HG03520 (cell line): Measurements from ENCODE around the gene FAM43A.

Source experiments
- ATAC-seq: cut with Tn5 transposase; IDR thresholded peaks from one replicate; pipeline ENCODE4 v1.9.1; 2021; ENCODE audit warnings: mild to moderate bottlenecking, moderate library complexity; ENCODE audit not compliant: unreplicated experiment

Gene FAM43A

DNA sequence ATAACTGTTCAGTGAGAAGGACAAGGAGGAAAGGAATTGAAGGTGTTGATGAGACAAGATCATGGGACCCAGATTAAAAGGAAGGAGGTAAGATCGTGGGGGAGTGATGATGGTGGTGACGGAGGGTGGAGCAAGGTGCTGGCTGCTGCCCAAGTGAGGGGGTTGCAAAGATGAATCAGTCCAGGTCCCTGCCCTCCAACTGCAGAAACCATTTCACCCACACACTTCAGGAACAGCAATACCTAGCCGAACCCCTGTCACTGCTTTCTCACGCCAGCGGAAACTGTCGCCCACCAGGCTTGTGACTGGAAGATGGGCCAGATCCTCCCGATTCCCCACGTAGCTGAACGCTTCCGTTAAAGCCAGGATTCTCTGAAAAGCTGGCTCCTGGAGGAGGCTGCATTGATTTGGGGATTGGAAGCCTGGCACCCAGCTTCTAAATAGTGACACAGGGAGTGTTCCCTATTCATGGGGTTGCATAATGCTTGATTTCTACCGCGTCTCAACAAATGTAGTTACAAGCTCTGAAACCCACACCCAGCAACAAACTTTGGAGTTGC lies 10.5 kb upstream of the FAM43A start:
- ATAC-seq, result no peak

DNA sequence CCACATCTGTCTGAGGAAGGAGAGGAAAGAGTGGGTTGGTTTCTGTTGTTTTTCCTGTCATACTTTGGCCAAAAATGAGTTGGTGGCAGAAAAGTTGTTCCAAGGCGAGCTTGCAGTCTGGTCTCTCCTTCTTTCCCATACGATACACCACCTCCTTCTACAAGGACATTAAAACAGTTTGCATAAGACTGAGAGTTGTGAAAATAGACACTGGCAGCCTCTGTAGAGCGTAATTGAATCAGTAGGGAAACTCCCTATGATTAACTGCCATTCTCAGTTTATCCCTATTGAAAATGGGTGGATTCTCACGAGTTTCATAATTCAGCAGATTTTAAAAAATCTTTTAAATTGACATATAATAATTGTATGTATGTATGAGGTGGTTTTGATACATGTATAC lies 10.0 kb upstream of the FAM43A start:
- ATAC-seq, result no peak

DNA sequence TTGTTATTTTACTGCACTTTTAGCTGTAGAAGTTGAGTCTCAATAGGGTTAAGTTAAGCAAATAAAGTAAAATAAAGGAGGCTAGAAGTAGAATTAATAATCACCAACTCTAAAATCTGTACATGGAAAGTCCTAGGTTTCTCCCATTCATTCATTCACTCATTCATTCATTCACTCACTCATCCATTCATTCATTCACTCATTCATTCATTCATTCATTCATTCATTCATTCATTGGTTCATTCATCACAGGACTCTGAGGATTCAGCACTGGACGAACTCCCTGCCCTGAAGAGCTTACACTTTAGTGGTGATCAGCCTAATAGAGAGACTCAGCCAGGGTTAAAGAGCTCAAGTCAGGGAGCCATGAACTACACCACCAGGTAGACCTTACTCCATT lies 9.2 kb upstream of the FAM43A start:
- ATAC-seq, result no peak

DNA sequence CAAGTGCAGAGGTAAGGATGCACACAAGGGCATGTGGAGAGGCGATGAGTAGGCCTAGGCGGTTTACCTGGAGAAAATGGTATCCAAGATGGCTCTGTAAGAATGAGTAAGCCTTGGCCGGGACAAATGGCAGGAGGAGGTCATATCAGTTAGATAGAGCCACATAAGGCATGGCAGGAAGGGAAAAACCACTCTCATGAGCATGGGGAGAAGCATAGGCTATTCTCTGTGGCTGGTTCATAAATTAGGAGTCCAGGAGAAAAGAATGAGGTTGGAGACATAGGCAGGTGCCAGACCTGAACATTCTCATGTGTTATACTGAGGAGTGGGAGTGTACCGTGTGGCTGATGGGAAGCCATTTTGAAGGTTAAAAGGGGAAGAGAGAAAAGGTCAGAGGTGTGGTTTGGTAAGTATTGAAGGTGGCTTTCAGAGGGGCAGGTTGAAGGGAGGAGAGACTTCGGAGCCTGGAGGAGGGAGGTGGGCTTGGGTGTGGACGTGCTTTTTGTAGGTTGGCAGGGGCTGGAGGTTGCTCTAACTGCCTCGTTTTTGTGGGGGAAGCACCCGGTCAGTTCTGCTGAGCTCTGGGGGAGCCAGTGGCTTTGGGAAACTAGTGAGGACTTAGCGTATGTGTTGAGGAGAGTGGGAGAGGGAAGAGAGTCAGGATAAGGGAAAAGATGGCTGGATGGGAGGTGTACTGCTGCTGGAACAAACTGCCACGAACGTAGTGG lies 4.6 kb upstream of the FAM43A start:
- ATAC-seq, result no peak

DNA sequence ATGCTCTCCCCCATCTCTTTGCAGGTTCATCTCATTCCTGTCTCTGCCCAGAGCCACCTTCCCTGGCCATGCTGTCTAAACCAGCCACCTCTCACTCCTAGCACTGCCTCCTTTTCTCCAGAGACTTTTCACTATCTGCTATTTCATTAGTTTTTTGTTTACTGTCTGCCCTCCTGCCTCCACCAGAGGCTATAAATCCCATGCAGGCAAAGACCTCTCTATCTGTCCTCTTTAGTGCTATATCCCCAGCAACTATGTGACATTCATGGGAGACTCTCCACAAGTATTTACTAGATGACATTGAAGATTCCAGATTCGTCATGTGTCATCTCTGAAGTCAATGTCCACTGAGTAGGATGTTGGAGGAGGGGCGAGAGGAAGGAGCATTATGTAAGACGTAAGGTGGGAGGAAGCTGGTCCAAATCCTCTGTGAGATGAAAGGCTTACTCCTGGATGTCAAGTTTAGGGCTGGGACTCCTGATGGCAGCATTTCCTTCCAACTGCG lies 3.4 kb upstream of the FAM43A start:
- ATAC-seq, result no peak

DNA sequence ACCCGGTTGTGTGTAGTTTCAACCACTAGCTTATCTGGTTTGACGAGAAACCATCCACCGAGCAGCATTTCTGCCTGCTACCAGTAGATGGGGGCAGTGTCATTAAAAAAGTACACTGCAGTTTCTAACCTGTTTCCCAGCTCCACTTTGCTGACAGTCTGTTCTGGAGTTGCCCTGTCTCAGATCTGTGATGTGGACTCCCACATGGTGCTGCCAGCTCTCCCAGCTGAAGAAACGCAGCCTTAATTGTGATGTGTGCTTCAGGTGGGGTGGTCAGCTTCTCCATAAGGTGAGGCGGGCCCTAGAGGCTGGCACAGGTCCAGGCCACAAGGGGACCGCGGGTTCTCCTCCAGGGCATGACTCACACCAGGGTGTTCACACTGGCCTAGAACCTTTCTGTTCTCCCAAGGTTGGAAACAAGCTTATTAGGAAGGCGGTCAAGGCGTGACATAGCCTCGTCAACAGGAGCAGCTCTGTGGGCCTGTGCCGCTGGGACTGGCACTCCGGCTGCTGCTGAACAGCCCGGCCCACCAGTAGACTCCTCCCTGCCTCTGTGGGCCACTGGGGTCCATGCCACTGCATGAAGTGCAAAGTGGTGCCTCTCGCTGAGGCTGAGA lies 2.9 kb upstream of the FAM43A start:
- ATAC-seq, result peak; percentile 42

DNA sequence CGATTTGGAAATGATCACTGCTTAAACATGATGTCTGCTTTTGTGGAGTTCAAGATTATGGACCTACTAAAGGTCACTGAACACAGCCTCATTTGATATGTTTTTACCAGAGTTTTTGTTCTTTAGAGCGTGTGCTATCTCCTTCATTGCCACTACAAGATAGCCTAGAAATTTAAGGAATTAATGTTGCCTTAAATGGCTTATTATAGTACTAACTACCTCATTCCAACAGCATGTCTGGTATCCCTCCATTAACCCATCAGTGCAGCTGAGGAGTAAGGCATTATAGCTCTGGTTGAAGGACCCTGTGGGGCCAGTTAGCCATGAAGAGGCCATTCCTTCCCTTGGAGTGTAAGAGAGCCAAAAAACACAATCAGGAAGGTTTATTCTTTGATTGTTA lies 2.3 kb upstream of the FAM43A start:
- ATAC-seq, result no peak

DNA sequence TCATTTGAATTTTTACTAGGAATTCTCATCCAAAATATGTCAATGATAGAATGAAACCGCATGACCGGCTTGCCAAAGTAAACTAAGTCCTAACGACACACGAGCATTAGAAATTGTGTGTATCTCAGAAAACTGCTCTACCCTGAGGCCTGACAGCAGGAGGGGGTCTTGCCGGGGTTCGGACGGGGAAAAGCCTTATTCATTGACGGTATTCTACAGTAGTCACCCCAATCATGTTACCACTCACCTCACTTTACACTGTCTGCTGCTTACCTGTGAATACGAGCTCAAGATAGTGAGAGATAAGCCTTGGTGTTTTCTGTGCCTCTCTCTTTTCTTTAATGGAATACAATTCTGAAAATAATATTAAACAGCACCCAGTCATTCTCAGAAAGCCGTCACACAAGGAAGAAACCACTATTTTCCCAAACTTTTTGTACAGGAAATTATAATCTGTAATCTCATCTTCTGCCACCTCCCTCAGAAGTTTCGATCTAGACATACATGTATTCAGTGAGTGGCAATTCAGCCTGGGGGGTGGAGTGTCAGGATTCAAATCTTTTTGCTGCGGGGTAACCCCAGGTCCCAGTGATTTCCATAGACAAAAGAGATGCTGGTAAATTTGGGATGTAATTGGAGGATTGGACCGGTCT lies 492 bp upstream of the FAM43A start:
- ATAC-seq, result no peak

DNA sequence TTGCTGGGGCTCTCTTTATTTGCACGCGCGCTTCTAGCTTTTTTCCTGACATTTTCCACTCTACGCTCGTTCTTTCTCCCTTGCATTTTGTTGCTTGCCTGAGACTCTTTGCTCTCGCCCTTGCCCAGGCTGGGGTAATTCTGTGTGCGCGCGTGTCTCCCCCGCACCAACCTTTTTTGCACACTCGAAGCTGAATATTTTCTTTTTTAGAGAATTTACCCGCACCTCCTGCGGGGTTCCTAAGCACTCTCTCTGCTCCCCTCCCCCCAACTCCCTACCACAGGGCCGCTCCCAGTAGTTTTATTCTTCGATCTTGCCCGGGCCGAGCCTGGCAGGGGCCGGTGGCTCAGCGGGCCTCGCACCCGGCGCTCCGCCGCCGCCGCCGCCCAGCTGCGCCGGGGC lies 732 bp downstream of the FAM43A start:
- no peak for ATAC-seq

DNA sequence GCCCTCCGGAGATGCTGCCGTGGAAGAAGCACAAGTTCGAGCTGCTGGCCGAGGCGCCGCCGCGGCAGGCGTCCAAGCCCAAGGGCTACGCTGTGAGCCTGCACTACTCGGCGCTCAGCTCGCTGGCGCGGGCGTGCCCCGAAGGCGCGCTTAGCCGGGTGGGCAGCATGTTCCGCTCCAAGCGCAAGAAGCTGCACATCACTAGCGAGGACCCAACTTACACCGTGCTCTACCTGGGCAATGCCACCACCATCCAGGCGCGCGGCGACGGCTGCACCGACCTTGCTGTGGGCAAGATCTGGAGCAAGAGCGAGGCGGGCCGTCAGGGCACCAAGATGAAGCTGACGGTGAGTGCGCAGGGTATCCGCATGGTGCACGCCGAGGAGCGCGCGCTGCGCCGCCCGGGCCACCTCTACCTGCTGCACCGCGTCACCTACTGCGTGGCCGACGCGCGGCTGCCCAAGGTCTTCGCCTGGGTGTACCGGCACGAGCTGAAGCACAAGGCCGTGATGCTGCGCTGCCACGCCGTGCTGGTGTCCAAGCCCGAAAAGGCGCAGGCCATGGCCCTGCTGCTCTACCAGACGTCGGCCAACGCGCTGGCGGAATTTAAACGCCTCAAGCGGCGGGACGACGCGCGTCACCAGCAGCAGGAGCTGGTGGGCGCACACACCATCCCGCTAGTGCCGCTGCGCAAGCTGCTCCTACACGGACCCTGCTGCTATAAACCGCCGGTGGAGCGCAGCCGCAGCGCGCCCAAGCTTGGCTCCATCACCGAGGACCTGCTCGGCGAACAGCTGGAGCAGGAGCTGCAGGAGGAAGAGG lies 1.3 kb downstream of the FAM43A start:
- ATAC-seq, result no peak

DNA sequence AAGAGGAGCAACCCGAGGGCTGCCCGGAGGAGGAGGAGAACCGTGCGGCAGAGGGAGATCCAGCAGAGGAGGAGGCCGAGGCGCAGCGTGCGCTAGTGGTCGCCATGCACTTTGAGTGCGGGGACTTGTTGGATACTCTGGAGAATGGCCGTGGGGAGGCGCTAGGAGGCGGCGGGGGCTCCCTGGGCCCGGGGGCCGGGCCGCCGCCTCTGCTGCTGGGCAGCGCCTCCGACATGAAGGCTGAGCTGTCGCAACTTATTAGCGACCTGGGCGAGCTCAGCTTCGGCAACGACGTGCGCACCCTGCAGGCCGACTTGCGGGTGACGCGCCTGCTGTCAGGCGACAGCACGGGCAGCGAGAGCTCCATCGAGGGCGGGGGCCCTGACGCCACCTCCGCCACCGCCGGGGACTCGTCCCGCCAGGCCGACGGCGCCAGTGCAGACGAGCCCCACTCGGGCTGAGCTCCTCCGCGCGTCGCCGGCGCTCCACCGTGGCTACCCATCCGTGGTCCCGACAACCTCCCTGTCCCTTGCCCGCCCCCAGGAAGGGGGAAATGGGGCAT lies 2.0 kb downstream of the FAM43A start:
- ATAC-seq, result peak; percentile 38

DNA sequence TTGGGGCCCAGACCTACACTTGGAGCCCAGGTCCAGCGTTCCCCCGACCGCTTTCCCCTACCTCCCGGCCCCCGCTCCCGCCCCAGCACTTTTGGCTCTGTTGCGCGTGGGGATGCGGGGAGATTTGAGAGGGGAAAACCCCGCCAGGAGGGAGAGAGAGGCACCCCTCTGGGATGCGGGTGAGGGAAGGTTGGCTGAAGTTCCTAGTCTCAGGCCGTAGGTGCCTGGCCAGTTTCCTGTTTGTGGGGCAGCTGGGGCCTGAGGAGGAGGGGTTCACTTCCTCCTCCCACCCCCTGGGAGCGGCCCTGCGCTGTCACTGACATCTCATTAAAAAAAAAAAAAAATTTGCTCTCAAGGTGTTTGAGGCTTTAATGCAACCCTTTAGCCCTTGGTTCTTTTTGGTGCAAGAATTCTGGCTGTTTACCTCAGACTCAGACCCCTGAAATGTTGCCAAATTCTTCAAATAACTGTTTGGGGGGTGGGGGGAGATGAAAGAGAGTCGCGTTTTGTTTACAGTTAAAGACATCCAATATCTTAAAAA lies 2.6 kb downstream of the FAM43A start:
- peak; percentile 23 for ATAC-seq

DNA sequence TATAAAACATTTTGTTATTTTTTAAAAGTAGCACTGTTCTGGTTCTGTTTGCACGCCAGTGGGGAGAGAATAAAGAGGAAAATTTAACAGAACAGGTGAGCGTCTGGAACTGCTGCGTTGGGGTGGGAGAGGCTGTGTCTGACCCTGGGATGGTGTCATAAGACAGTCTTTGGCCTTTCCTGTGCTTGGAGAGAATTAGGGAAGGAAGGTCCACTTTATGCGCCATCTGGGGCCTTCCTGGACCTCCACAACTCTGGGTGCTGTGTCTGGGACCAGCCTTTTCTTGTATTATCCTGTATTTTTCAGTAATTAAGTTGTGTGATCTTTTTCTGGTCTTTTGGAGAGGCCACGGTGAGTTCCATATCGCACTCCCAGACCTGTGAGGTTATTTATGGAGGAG lies 3.3 kb downstream of the FAM43A start:
- no peak for ATAC-seq

DNA sequence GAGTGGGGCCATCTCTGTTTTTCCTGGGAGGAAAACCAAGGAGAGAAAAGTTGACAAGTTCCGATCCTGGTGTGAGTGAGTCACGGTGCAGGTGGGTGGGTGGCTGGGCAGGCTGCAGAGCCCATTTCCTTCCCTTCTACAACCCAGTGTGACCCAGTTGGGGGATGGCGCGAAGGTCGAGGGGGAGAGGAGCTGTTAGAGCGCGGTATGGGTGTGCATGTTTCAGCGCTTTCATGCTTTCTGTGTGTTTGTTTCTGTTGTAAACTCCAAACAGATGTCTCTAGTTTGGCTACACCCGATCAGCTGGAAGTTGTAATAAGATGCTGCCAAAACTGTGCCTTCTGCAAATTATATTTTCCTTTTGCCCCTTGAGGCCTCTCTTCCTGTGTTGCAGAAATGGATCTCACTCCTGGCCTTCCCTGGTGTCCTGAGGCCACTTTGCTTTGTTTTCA lies 3.8 kb downstream of the FAM43A start:
- no peak for ATAC-seq

DNA sequence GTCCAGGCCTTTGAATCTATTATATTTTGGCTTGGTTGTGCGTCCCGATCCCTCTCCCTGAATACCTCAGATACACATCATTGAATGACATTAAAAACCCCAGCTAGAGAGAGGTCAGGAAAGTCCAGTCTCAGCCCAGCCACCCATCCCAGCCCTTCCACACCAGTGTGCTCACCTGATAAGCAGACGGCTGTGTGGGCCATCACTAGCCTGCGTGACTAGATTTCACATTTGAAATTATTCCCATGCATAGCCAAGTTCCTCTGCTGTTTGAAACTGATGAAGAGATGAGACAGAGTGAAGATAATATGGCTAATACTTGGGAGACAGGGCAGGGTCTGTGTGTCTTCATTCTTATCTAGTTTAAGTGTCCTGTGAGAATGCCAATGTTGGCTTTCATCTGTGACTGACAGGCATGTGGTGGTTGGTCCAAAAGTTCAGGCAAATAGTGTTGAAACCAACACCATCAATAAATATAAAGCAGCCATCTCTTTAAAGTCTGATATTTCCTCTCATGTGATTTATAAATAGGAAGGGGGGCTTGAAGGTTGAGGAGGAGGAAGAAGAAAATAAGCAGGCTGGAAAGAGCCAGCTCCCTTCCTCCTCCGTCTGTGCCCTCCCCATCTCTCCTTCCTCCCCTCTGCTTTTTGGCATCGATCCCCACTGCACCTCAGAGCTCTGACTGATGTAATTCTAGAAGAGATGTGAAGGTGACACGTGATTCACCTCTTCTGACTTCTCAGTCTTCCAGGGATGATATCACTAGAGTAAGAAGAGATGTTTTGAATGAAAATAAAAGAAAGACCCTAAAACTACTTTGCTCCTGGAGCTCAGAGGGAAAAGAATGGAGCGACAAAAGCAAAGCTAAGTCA lies 5.1 kb downstream of the FAM43A start:
- no peak for ATAC-seq

DNA sequence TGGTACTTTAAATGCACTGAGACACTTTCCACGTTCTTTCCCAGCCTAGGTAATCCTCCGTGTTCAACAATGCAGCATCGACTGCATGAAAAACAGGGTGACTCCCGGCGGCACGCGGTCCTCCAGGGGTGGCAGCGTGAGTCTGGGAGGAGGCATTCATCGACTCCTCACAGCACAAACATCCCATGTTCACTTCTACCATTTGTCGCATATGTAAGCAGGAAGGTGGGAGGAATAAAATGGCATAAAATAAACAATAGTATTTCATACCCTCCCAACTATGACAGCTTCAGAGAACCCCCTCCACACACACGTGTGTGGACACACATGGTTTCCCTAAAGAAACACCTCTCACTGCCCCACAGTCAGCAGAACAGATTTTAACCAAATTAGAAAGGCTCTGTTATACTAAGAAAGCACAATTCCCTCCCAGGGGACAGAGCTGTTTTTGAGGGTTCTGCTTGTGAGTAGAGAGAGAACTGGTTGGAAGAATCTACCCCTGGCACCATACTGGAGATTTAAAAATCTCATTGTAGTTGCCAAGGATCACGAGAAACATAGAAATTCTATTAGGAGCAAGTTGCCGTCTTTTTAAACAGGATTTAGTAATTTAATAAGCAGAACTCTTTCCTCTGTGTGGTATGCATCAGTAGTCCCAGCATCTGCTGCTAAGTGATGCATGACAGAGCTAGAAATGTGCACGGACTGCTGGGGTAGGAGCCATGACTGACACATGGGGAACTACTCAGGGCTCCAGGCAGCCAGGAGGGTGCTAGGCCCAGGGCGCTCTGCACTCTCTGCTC lies 6.0 kb downstream of the FAM43A start:
- peak; percentile 53 for ATAC-seq

DNA sequence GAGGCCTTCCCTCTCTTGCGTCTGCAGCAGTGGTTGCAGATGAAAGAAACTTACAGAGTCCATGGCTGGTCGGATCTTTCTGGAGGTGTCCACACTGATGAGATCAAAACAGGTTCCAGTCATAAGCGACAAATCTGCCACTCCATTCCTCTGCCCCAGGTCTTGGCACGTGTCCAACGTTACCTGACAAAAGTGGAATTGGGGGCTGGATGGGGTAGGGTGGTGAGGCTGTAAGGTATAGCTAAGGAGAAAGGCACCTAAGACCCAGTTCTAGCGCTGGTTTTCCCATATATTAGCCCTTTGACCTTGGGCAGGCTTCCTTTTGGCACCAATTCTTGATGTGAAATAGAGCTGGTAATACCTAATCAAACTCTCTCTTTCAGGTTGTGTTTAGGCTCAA lies 11.0 kb downstream of the FAM43A start:
- ATAC-seq, result no peak

DNA sequence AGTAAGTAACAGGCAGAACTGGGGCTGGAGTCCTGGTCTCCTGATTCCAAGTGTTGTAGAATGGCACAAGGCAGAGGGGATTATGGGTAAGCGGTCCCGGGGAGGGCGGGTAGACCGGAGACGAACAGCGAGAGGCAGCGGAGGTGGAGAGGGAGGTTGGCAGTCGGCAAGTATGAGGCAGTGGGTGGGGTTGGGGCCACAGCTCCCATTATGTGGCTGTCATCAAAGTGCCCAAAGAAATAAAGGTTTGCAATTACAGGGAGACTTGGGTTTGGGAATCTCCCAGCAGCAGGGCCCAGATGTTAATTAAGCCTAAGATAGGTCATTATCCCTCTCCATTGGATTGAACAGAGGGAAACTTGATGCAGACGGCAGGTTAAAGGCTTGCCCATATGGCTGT lies 16.9 kb downstream of the FAM43A start:
- ATAC-seq, result no peak

DNA sequence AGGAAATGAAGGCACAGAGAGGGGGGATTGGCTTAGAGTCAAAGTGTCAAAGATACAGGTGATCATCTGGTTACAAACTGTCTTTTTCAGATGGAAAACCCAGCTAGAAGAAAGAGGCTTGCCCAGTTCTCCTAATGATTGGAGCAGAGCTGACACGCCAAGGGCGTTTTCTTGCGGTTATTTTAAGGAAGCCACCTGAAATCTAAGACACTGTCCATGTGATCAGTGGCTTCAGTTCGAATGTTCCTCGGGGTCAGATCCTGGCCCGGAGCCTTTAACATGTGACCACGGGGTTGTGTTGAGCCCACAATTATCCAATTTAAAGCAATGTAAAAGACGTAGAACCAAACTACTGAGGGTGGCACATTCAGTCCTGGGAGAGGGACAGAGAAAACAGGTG lies 19.5 kb downstream of the FAM43A start:
- no peak for ATAC-seq
